Mesodermal cell (in vitro differentiated cells): Measurements from ENCODE around the gene CASKIN2.
"Not testable (repeated sequence)": the region's sequence is repeated elsewhere in the genome, so short reads cannot be mapped to it uniquely, and the experiment has no call there.

Experiments used
- H3K27ac ChIP-seq: 2 replicates; pipeline ENCODE4 v1.7.0; 2013; ENCODE audit warnings: mild to moderate bottlenecking, low read depth, low read length, moderate library complexity; ENCODE audit not compliant: severe bottlenecking
- H3K36me3 ChIP-seq: 2 replicates; pipeline ENCODE4 v1.7.1; 2013; ENCODE audit warnings: mild to moderate bottlenecking, low read length, moderate library complexity; ENCODE audit not compliant: control insufficient read depth, insufficient read depth
- H3K4me1 ChIP-seq: one replicate; pipeline ENCODE4 v1.7.1; 2013; ENCODE audit warnings: mild to moderate bottlenecking, low read length; ENCODE audit not compliant: insufficient read depth, control insufficient read depth, poor library complexity, severe bottlenecking
- H3K4me3 ChIP-seq: 2 replicates; pipeline ENCODE4 v1.7.0; 2013; ENCODE audit warnings: low read length, control low read depth, mild to moderate bottlenecking; ENCODE audit not compliant: insufficient read depth, poor library complexity, severe bottlenecking; ENCODE audit errors: extremely low read depth
- H3K9me3 ChIP-seq: 2 replicates; pipeline ENCODE4 v1.7.1; 2013; ENCODE audit warnings: mild to moderate bottlenecking, low read length, moderate library complexity; ENCODE audit not compliant: control insufficient read depth
- WGBS, 2 experiments: methylation state at CpG; one replicate each; pipeline ENCODE4 v1.1.5; 2013; ENCODE audit warnings: missing lambda C conversion rate in 2 of 2; ENCODE audit not compliant: insufficient coverage in 2 of 2; 5-methylcytosine and 5-hydroxymethylcytosine counted together

CASKIN2 gene

GRCh38 chr17:75485688-75486087 is 29.6 kb downstream of the CASKIN2 start:
- peaks cover 5% of the 10 kb centered on the region for H3K4me1 ChIP-seq
- WGBS, 2 experiments: 96 to 99% methylated on average over 9 to 12 of the region's 12 CpGs
- H3K36me3 ChIP-seq: peaks cover 17% of the 10 kb centered on the region
- no peaks in the 10 kb centered on the region for H3K9me3 ChIP-seq
- H3K4me3 ChIP-seq: no peak overlapping the region
- no peak overlapping the region for H3K27ac ChIP-seq

- 92 to 95% methylated on average over 11 to 14 of the region's 16 CpGs for WGBS, 2 experiments
These were observed 33.0 kb downstream of the CASKIN2 start for GRCh38 chr17:75482098-75482942.

GRCh38 chr17:75481194-75482068 is 33.9 kb downstream of the CASKIN2 start:
- peaks cover 3% of the 10 kb centered on the region for H3K4me1 ChIP-seq
- H3K36me3 ChIP-seq: peaks cover 11% of the 10 kb centered on the region
- no peak overlapping the region for H3K27ac ChIP-seq
- H3K4me3 ChIP-seq: no peak overlapping the region
- WGBS, 2 experiments: 86 to 94% methylated on average over 7 to 10 of the region's 13 CpGs
- H3K9me3 ChIP-seq: no peaks in the 10 kb centered on the region

More at GRCh38 chr17:75482098-75482942, 33.0 kb downstream of the CASKIN2 start:
- Histone ChIP-seq H3K27ac (no peak overlapping the region), H3K9me3 (no peaks in the 10 kb centered on the region), H3K36me3 (peaks cover 12% of the 10 kb centered on the region), H3K4me3 (no peak overlapping the region), H3K4me1 (peaks cover 7% of the 10 kb centered on the region)

GRCh38 chr17:75480281-75480680 is 35.1 kb downstream of the CASKIN2 start:
- Histone ChIP-seq H3K4me1 (peaks cover 14% of the 10 kb centered on the region), H3K4me3 (no peak overlapping the region), H3K36me3 (peaks cover 9% of the 10 kb centered on the region), H3K9me3 (no peaks in the 10 kb centered on the region), H3K27ac (no peak overlapping the region)
- 96 to 100% methylated on average over 4 to 6 of the region's 6 CpGs for WGBS, 2 experiments

GRCh38 chr17:75478508-75478907 is 36.8 kb downstream of the CASKIN2 start:
- WGBS, 2 experiments: 38 to 61% methylated on average over 3 to 6 of the region's 7 CpGs
- peak overlapping the region; percentile 47 for H3K27ac ChIP-seq

GRCh38 chr17:75477490-75477862 is 37.9 kb downstream of the CASKIN2 start:
- not testable (repeated sequence) for H3K27ac ChIP-seq, H3K4me3 ChIP-seq, H3K9me3 ChIP-seq
- 97 to 100% methylated on average over 4 to 11 of the region's 11 CpGs for WGBS, 2 experiments
- peaks cover 18% of the 10 kb centered on the region for H3K4me1 ChIP-seq
- peaks cover 17% of the 10 kb centered on the region for H3K36me3 ChIP-seq

More at GRCh38 chr17:75478508-75478907, 36.8 kb downstream of the CASKIN2 start:
- H3K9me3 ChIP-seq: no peaks in the 10 kb centered on the region
- no peak overlapping the region for H3K4me3 ChIP-seq
- peaks cover 10% of the 10 kb centered on the region for H3K36me3 ChIP-seq
- peaks cover 18% of the 10 kb centered on the region for H3K4me1 ChIP-seq

- H3K27ac ChIP-seq: peak overlapping the region; percentile 49
- peaks cover 18% of the 10 kb centered on the region for H3K4me1 ChIP-seq
- peaks cover 20% of the 10 kb centered on the region for H3K36me3 ChIP-seq
- WGBS, 2 experiments: 87 to 88% methylated on average over 11 of the region's 11 CpGs
- no peak overlapping the region for H3K4me3 ChIP-seq
- no peaks in the 10 kb centered on the region for H3K9me3 ChIP-seq
These were observed 38.4 kb downstream of the CASKIN2 start for GRCh38 chr17:75476752-75477489.

GRCh38 chr17:75476271-75476671 is 39.1 kb downstream of the CASKIN2 start:
- Histone ChIP-seq H3K36me3 (peaks cover 21% of the 10 kb centered on the region), H3K4me3 (no peak overlapping the region), H3K27ac (peak overlapping the region; percentile 49), H3K4me1 (peaks cover 18% of the 10 kb centered on the region), H3K9me3 (no peaks in the 10 kb centered on the region)
- 60 to 84% methylated on average over 2 to 7 of the region's 8 CpGs for WGBS, 2 experiments

- Histone ChIP-seq H3K4me3 (no peak overlapping the region), H3K36me3 (peaks cover 21% of the 10 kb centered on the region), H3K9me3 (no peaks in the 10 kb centered on the region), H3K4me1 (peaks cover 17% of the 10 kb centered on the region), H3K27ac (peak overlapping the region; percentile 29)
- 80 to 93% methylated on average over 1 to 3 of the region's 3 CpGs for WGBS, 2 experiments
These were observed 39.5 kb downstream of the CASKIN2 start for GRCh38 chr17:75475851-75476250.

- H3K36me3 ChIP-seq: peaks cover 21% of the 10 kb centered on the region
- 91 to 95% methylated on average over 7 to 12 of the region's 13 CpGs for WGBS, 2 experiments
- H3K4me1 ChIP-seq: peaks cover 14% of the 10 kb centered on the region
- no peak overlapping the region for H3K4me3 ChIP-seq
- no peaks in the 10 kb centered on the region for H3K9me3 ChIP-seq
- peak overlapping the region; percentile 53 for H3K27ac ChIP-seq
These were observed 40.0 kb downstream of the CASKIN2 start for GRCh38 chr17:75475144-75475835.
